K562 (cell line): ENCODE results near the gene ARL3. TPM values are rescaled to one million over a fixed set of nuclear protein-coding genes. Genes with fewer than 3 reads are reported as not detected.

Experiments
- BCLAF1 ChIP-seq, 2 experiments: fragments of 450-650 bp in 1 of 2; IDR thresholded peaks; 2 replicates each; pipeline ENCODE4 v1.6.1; 2011 to 2017; ENCODE audit warnings: low read depth in 2 of 2, antibody characterized with exemption in 1 of 2, borderline replicate concordance in 1 of 2, low read length in 1 of 2, mild to moderate bottlenecking in 1 of 2, mixed read lengths in 1 of 2; ENCODE audit not compliant: control insufficient read depth in 1 of 2
- BRD4 ChIP-seq: fragments of 200-600 bp; sonication (generic); IDR thresholded peaks from 2 replicates; pipeline ENCODE4 v1.6.1; 2017; ENCODE audit warnings: inconsistent platforms
- CBFB ChIP-seq: sonication (generic); formaldehyde crosslinking; IDR thresholded peaks from 2 replicates; pipeline ENCODE4 v1.4.0; 2020; ENCODE audit warnings: mild to moderate bottlenecking, missing genetic modification reagents
- CHD1 ChIP-seq: fragments of 200-600 bp; sonication (generic); IDR thresholded peaks from one replicate; pipeline ENCODE4 v1.6.1; 2012; ENCODE audit warnings: mild to moderate bottlenecking, moderate library complexity, low read length, inconsistent platforms
- HDAC1 ChIP-seq, 2 experiments: fragments of 450-650 bp; IDR thresholded peaks; 2 replicates each; pipeline ENCODE4 v1.6.1; 2016 to 2017; ENCODE audit warnings: inconsistent platforms in 1 of 2, mild to moderate bottlenecking in 1 of 2, moderate library complexity in 1 of 2
- MYNN ChIP-seq, 2 experiments: sonication (generic); formaldehyde crosslinking in 1 of 2; IDR thresholded peaks; 2 replicates each; pipeline versions ENCODE4 v1.5.0 to v1.6.1; 2016 to 2020; ENCODE audit warnings: antibody characterized with exemption in 1 of 2, missing genetic modification reagents in 1 of 2
- PHF20 ChIP-seq: fragments of 450-650 bp; IDR thresholded peaks from 2 replicates; pipeline ENCODE4 v1.6.1; 2018; ENCODE audit not compliant: partially characterized antibody
- PTRF ChIP-seq: fragments of 450-650 bp; IDR thresholded peaks from 2 replicates; pipeline ENCODE4 v1.6.1; 2016; ENCODE audit warnings: mild to moderate bottlenecking, missing genetic modification characterization, missing compliant biosample characterization
- SFPQ ChIP-seq: fragments of 200-400 bp; formaldehyde crosslinking; IDR thresholded peaks from 2 replicates; pipeline ENCODE4 v1.6.1; 2017; ENCODE audit warnings: mild to moderate bottlenecking, low read depth, low read length, moderate library complexity
- SMAD3 ChIP-seq: fragments of 450-650 bp; formaldehyde crosslinking; conservative IDR thresholded peaks from 2 replicates; pipeline ENCODE4 v1.4.0; 2020; ENCODE audit warnings: mild to moderate bottlenecking
- STAT6 ChIP-seq: sonication (generic); formaldehyde crosslinking; IDR thresholded peaks from 2 replicates; pipeline ENCODE4 v1.8.1; 2023; ENCODE audit warnings: mild to moderate bottlenecking, missing genetic modification reagents
- TAL1 ChIP-seq: fragments of 450-650 bp; IDR thresholded peaks from 2 replicates; pipeline ENCODE4 v1.6.1; 2016; ENCODE audit warnings: mild to moderate bottlenecking
- TEAD4 ChIP-seq, 2 experiments: sonication (generic) in 1 of 2; formaldehyde crosslinking in 1 of 2; IDR thresholded peaks; 2 replicates each; pipeline versions ENCODE4 v1.6.1 to v1.8.0; 2012 to 2022; ENCODE audit warnings: borderline replicate concordance in 1 of 2, inconsistent platforms in 1 of 2, low read length in 1 of 2, mild to moderate bottlenecking in 1 of 2, missing genetic modification reagents in 1 of 2
- ZEB2 ChIP-seq: fragments of 450-650 bp; IDR thresholded peaks from 2 replicates; pipeline ENCODE4 v1.6.1; 2016
- ZFX ChIP-seq: sonication (generic); formaldehyde crosslinking; IDR thresholded peaks from 2 replicates; pipeline ENCODE4 v1.8.0; 2022; ENCODE audit warnings: mild to moderate bottlenecking, missing genetic modification reagents, moderate library complexity
- ZNF12 ChIP-seq: sonication (generic); formaldehyde crosslinking; IDR thresholded peaks from 2 replicates; pipeline ENCODE4 v1.4.0; 2020; ENCODE audit warnings: mild to moderate bottlenecking, missing genetic modification reagents
- polyA plus RNA-seq, 8 experiments: library from polyadenylated mRNA; depleted of rRNA in 4 of 8; stranded (reverse) in 5 of 8; unstranded in 3 of 8; fragments of >200 nt; fragmentation: Nextera tagmentation in 2 of 8; fragmentation: Illumina TruSeq in 1 of 8; extraction: Ambion mirVana in 2 of 8; extraction: Trizol in 1 of 8; gene quantifications; 2 replicates each; pipeline versions ENCODE4 v1.2.1 to v1.2.3, GENCODE V29; 2011 to 2014; ENCODE audit warnings: inconsistent platforms in 1 of 8, missing spikeins in 1 of 8
- total RNA-seq, 7 experiments: library from RNA; depleted of rRNA in 6 of 7; stranded (reverse); fragments of >200 nt in 6 of 7; fragmentation: Illumina TruSeq in 2 of 7; extraction: Trizol in 2 of 7; gene quantifications; 2 replicates each; pipeline versions ENCODE4 v1.2.1 to v1.2.3, GENCODE V29; 2011 to 2021; ENCODE audit warnings: low replicate concordance in 1 of 7

ARL3 gene
- total and polyA plus RNA-seq, 9 of the 15 experiments (the other 6 are each of a cell fraction or from before 2014, with no cell fraction given): 2.9 to 8.9 (median 4.8) TPM

- TF ChIP-seq BCLAF1 (IDR thresholded peaks at IDR 0.05; ENCODE audit: borderline replicate concordance in 1 of 2, control insufficient read depth in 1 of 2, low read depth in 2 of 2, low read length in 1 of 2): no peak
- 0 out of 2 replicates have a peak, but pooled peaks have one; percentile 71 for TF ChIP-seq BRD4
- no peak; the same call in 1 of the 2 replicates for TF ChIP-seq ZFX
- TF ChIP-seq STAT6 (CRISPR knock-in tag): no peak
- TF ChIP-seq CHD1: peak; percentile 53
- TF ChIP-seq ZEB2: no peak
- 0 out of 4 replicates have a peak, but pooled peaks of 1 of the 2 experiments have one; percentile 14 for TF ChIP-seq HDAC1 (IDR thresholded peaks at IDR 0.05)
- no peak for TF ChIP-seq SFPQ
- no peak for TF ChIP-seq ZNF12 (CRISPR knock-in tag)
- TF ChIP-seq TEAD4 (IDR thresholded peaks at IDR 0.05; ENCODE audit: low read length): no peak
- TF ChIP-seq TEAD4 (CRISPR knock-in tag; IDR thresholded peaks at IDR 0.05; ENCODE audit: borderline replicate concordance): no peak
- no peak for TF ChIP-seq CBFB (CRISPR knock-in tag)
- TF ChIP-seq MYNN (IDR thresholded peaks at IDR 0.05): no peak
- no peak for TF ChIP-seq MYNN (CRISPR knock-in tag; IDR thresholded peaks at IDR 0.05)
- no peak for TF ChIP-seq SMAD3
- TF ChIP-seq PTRF (tag): no peak
- TF ChIP-seq TAL1: no peak
- TF ChIP-seq PHF20: no peak
Measured at GRCh38 chr10:102642736-102643335, 71.4 kb downstream of the ARL3 start (continued).
